Measurements from ENCODE around the gene UST. TPM values are rescaled to one million over a fixed set of nuclear protein-coding genes. Genes with fewer than 3 reads are reported as not detected.

Gene UST
- polyA plus RNA-seq, 1 donor from 2014 or later, result 7.5 TPM

DNA sequence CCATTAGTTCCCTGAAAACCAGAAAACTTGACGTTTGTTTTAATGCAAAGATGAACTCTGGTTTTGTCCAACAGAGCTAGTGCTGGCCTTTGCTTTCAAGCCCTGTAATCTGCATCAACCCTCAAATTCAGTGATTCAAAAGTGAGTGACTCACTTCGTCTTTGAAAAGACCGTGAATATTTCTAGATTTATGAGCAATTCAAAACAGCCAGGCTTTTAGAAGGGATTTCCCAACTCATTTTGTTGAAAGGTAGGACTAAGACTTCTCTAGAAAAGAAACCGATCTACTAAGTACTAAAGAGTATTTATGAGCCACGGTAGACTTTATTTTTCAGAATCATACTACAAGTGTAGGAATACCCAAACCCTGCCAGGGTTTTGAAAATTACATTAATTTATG lies 121.5 kb downstream of the UST start:
- Histone ChIP-seq H3K79me2 (replicated peaks; ENCODE audit: insufficient read depth, low read length) (no peaks in the 10 kb centered on the region), H4K20me1 (ENCODE audit: insufficient read depth) (no peaks in the 10 kb centered on the region), H3K9me2 (ENCODE audit: insufficient read depth, low read length) (no peaks in the 10 kb centered on the region), H3F3A (ENCODE audit: insufficient read depth, low read length, poor library complexity, severe bottlenecking) (no peaks in the 10 kb centered on the region), H3K4me3 (ENCODE audit: low read length) (no peak overlapping the region), H3K9ac (ENCODE audit: low read length) (no peak overlapping the region), H3K4me2 (ENCODE audit: low read length) (no peak overlapping the region), H3K9me3 (ENCODE audit: low read length) (no peaks in the 10 kb centered on the region), H3K27ac (ENCODE audit: low read length) (no peak overlapping the region), H3K36me3 (ENCODE audit: insufficient read depth, low read length) (no peaks in the 10 kb centered on the region), H2AFZ (ENCODE audit: low read depth, low read length) (no peak overlapping the region), H3K27me3 (ENCODE audit: insufficient read depth, low read depth, low read length) (no peaks in the 10 kb centered on the region)
- TF ChIP-seq, protein P1, sequence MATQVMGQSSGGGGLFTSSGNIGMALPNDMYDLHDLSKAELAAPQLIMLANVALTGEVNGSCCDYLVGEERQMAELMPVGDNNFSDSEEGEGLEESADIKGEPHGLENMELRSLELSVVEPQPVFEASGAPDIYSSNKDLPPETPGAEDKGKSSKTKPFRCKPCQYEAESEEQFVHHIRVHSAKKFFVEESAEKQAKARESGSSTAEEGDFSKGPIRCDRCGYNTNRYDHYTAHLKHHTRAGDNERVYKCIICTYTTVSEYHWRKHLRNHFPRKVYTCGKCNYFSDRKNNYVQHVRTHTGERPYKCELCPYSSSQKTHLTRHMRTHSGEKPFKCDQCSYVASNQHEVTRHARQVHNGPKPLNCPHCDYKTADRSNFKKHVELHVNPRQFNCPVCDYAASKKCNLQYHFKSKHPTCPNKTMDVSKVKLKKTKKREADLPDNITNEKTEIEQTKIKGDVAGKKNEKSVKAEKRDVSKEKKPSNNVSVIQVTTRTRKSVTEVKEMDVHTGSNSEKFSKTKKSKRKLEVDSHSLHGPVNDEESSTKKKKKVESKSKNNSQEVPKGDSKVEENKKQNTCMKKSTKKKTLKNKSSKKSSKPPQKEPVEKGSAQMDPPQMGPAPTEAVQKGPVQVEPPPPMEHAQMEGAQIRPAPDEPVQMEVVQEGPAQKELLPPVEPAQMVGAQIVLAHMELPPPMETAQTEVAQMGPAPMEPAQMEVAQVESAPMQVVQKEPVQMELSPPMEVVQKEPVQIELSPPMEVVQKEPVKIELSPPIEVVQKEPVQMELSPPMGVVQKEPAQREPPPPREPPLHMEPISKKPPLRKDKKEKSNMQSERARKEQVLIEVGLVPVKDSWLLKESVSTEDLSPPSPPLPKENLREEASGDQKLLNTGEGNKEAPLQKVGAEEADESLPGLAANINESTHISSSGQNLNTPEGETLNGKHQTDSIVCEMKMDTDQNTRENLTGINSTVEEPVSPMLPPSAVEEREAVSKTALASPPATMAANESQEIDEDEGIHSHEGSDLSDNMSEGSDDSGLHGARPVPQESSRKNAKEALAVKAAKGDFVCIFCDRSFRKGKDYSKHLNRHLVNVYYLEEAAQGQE (IDR thresholded peaks at IDR 0.05; ENCODE audit: borderline replicate concordance), result no peak
- no peak for TF ChIP-seq TAF1 (IDR thresholded peaks at IDR 0.05; ENCODE audit: low read depth)
- no peak for TF ChIP-seq POLR2AphosphoS5 (IDR thresholded peaks at IDR 0.05)
- TF ChIP-seq EP300 (conservative IDR thresholded peaks at IDR 0.05; ENCODE audit: poor library complexity, severe bottlenecking), result no peak
- TF ChIP-seq, protein P2, sequence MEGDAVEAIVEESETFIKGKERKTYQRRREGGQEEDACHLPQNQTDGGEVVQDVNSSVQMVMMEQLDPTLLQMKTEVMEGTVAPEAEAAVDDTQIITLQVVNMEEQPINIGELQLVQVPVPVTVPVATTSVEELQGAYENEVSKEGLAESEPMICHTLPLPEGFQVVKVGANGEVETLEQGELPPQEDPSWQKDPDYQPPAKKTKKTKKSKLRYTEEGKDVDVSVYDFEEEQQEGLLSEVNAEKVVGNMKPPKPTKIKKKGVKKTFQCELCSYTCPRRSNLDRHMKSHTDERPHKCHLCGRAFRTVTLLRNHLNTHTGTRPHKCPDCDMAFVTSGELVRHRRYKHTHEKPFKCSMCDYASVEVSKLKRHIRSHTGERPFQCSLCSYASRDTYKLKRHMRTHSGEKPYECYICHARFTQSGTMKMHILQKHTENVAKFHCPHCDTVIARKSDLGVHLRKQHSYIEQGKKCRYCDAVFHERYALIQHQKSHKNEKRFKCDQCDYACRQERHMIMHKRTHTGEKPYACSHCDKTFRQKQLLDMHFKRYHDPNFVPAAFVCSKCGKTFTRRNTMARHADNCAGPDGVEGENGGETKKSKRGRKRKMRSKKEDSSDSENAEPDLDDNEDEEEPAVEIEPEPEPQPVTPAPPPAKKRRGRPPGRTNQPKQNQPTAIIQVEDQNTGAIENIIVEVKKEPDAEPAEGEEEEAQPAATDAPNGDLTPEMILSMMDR (IDR thresholded peaks at IDR 0.05; ENCODE audit: poor library complexity, severe bottlenecking), result no peak
- no peak for TF ChIP-seq SMC3 (conservative IDR thresholded peaks at IDR 0.05; ENCODE audit: poor library complexity)
- TF ChIP-seq RAD21 (conservative IDR thresholded peaks at IDR 0.05), result no peak

GRCh38 chr6:148868901-148869300 lies 122.1 kb downstream of the UST start:
- H3K4me2 ChIP-seq (ENCODE audit: low read length), result no peak overlapping the region
- no peak for TF ChIP-seq POLR2AphosphoS5 (IDR thresholded peaks at IDR 0.05)
- TF ChIP-seq, protein P1 (IDR thresholded peaks at IDR 0.05; ENCODE audit: borderline replicate concordance), result no peak
- TF ChIP-seq TAF1 (IDR thresholded peaks at IDR 0.05; ENCODE audit: low read depth), result no peak
- no peak for TF ChIP-seq SMC3 (conservative IDR thresholded peaks at IDR 0.05; ENCODE audit: poor library complexity)
- no peak for TF ChIP-seq EZH2 (IDR thresholded peaks at IDR 0.05; ENCODE audit: borderline replicate concordance, insufficient read depth, low read length, poor library complexity, severe bottlenecking)
- TF ChIP-seq RAD21 (conservative IDR thresholded peaks at IDR 0.05), result no peak
- TF ChIP-seq MXI1 (conservative IDR thresholded peaks at IDR 0.05; ENCODE audit: poor library complexity, severe bottlenecking), result no peak
- no peak for TF ChIP-seq EP300 (conservative IDR thresholded peaks at IDR 0.05; ENCODE audit: poor library complexity, severe bottlenecking)
- TF ChIP-seq, protein P2 (IDR thresholded peaks at IDR 0.05; ENCODE audit: poor library complexity, severe bottlenecking), result no peak
- H4K20me1 ChIP-seq (ENCODE audit: insufficient read depth), result no peaks in the 10 kb centered on the region
- no peak overlapping the region for H3K9ac ChIP-seq (ENCODE audit: low read length)
- no peaks in the 10 kb centered on the region for H3K79me2 ChIP-seq (replicated peaks; ENCODE audit: insufficient read depth, low read length)
- no peaks in the 10 kb centered on the region for H3K9me2 ChIP-seq (ENCODE audit: insufficient read depth, low read length)
- no peaks in the 10 kb centered on the region for H3K27me3 ChIP-seq (ENCODE audit: insufficient read depth, low read depth, low read length)
- no peaks in the 10 kb centered on the region for H3K36me3 ChIP-seq (ENCODE audit: insufficient read depth, low read length)
- no peak overlapping the region for H2AFZ ChIP-seq (ENCODE audit: low read depth, low read length)
- no peak overlapping the region for H3K4me3 ChIP-seq (ENCODE audit: low read length)
- H3K9me3 ChIP-seq (ENCODE audit: low read length), result no peaks in the 10 kb centered on the region
- H3K27ac ChIP-seq (ENCODE audit: low read length), result no peak overlapping the region
- no peaks in the 10 kb centered on the region for H3F3A ChIP-seq (ENCODE audit: insufficient read depth, low read length, poor library complexity, severe bottlenecking)
